Endometrial microvascular endothelial cells (primary cell): ENCODE measurements around the gene ERICH2. TPM values are rescaled to one million over a fixed set of nuclear protein-coding genes. Genes with fewer than 3 reads are reported as not detected.
"Not testable (repeated sequence)": the region's sequence is repeated elsewhere in the genome, so short reads cannot be mapped to it uniquely, and the experiment has no call there.

Experiments
- in situ Hi-C: cut with HindIII; loops from 2 replicates; pipeline ENCODE4 v1.10.0; 2017; ENCODE audit warnings: low sequenced_read_pairs, low pct_unique_long_range_greater_than_20kb; ENCODE audit errors: inconsistent ontology term
- total RNA-seq: library from RNA; depleted of rRNA; stranded (reverse); fragments of >200 nt; gene quantifications from one replicate; pipeline ENCODE4 v1.2.3, GENCODE V29; 2015; ENCODE audit errors: inconsistent ontology term

Gene ERICH2, protein sequence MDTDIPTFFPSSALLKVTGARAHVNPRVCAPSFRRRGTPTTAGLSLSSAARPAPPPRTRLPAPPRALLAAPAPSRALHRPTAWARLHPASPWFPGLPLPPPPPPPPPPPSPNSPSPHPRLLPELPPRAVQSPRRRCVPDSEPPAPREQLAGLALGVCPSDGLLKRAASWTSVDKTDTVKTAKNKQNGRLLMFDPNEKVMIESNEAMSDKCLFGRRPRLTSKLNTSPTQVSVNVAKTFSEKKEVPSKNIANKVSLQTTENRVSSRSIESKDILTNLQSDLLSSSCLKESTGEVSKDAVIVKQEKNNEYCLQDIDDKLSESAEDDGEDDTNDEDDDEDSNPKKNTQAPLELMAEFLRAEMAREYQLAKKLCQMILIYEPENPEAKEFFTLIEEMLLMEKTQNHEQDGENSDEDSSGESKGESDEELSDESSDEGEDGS
- not detected for total RNA-seq

DNA sequence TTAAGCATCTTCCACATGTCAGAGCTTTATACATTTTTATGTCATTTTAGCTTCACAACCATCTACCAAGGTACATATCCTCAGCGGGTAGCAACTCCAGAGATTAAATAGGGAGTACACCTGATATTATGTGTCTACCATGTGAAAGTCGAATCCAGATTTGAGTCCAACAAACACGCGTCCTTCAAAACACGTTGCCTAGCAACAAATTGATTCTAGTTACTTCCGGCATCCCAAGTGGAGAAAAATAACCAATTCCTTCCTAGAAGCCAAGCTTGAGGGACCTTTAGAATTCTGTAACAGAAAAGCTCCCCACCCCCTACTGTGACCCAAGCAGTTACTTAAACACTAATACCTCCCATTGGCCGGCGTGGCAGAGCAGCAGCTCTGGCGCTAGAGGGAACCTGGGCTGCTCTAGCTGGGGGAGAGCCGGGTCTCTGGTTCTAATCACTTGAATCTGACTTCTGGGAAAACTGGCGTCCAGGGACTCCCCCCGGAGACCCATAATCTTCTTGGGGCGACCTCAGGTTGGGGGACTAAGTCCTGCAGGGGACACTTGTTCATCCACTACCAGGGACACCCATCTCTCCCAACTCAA is at the start of gene ERICH2:
Gene ERICH2, plus strand, starts transcription at position 371 of the 598 bp plus-strand sequence. CDS start 304 bp downstream, outside the sequence.
- in situ Hi-C loops = no loop called here

DNA sequence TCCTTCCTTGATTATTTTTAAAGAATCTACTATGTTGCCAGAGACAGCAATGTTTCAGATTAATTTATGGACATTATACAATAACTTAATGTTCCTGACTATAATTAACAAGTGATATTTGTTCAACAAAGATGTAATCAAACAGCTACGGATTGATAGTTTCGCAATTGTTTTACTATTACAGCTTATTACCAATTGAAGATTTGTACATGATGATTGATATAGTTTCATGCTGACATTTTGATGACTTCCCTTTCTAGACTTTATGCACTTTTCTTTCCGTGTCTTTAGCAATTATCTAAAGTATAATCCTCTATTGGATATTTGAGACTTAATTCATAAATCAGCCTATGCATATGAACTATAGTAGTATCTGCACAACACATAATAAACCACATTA is 48.5 kb upstream of the ERICH2 start:
- in situ Hi-C loops = no loop called here

DNA sequence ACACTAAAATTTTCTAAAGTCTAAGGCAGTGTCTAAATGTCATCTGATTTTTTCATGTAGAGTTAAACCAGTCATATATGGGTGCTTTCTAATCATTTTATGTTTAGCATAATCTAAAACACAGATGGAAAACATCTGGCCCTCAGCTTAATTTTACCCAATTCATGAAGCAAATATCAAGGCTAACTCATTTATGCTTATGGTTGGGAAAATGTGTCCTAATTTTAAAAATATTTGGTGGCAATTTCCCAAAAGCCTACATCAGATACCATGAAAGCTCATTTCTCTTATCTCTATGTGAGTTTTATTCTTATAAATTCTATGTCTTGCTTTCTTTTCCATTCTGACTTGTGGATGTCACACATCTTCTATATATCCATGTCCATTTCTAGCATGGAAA is 47.9 kb upstream of the ERICH2 start:
- in situ Hi-C loops = no loop called here

DNA sequence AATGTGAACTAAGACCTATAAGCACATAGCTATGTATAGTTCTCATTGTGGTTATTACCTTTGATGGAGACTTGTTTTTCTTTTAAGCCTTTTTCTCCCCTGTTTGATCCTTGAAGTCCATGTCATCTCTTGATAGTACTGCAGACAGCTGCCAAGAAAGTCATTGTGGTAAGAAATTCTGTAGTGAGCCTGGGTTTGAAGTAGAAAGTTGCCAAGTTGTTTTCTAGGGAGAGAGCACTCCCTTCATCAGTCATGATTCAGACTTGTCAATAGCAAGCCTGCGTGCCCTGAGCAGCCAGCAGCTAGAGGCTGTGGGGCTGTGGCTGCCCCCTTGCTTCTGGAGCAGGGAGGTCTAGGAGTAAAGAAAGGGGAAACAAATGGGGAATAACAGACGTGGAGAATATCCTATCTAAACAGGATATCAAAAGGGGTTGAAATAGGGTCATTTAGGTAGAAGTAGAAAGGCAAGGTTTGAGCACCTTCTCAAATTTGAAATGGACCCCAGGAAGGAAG is 46.7 kb upstream of the ERICH2 start:
- in situ Hi-C loops = no loop called here

DNA sequence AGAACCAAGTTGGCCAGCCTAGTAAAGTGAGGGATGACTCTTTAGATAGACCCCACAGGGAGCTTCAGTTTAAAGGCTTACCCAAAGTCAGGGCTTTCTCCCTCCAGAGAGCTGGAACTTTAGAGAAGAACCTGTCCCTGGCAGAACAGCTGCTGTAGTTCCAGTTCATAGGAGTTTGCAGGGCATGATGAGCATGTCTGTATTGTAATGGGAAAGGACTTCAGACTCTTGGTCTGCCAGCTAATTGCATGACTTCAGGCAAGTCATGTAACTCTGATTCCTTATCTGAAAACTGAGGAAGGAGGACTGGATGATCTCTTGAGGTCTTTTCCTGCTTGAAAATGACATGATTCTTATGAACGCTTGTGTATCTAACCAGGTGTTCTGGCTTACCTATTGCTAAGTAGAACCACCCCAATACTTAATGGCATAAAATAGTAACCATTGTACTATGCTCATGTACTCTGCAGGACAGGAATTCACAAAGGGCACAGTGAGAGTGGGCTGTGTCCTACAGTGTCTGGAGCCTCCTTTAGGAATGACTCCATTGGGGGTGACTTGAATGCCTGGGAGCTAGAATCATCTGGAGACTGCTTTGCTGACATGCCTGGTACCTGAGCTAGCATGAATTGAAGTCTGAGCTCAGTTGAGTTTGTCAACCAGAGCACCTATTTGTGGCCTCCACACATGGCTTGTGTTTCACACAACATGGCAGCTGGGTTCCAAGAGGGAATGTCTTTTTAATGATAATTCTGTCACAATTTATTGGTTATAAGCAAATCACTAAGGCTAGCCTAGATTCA is 36.2 kb upstream of the ERICH2 start:
- in situ Hi-C loops = no loop called here

DNA sequence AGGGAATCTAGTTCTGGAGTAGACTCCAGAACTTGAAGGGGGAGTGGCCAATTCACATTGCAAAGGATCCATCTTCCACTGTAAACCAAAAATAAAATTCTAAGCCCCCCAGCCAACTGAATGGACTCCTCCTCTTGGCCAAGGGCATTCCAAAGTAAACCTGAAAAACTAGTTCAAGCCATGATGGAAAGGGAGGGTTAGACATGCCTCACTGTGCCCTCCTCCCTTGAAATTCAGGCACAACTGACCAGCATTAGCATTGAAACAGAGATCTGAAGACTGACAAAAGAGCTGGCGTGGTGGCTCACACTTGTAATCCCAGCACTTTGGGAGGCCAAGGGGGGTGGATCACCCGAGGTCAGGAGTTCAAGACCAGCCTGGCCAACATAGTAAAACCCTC is 35.6 kb upstream of the ERICH2 start:
- in situ Hi-C loops = not testable (repeated sequence)

DNA sequence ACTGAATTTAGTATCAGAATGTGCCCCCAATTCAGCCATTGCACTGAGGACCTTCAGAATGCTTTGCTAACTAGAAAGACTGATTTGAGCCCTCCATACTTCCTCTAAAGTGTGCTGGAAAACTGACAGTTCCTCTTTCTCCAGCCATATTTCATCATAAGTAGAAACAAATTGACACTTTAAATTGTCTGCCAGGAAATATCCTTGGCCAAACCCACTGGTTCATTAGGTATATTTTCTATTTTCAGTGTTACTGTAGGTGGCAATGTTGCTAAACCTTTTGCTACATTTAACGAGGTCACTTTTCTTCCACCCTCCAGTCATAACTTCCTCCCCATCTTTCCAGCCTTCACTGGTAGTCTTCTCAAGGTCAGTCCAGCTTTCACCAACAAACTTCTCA is 33.5 kb upstream of the ERICH2 start:
- in situ Hi-C loops = no loop called here

DNA sequence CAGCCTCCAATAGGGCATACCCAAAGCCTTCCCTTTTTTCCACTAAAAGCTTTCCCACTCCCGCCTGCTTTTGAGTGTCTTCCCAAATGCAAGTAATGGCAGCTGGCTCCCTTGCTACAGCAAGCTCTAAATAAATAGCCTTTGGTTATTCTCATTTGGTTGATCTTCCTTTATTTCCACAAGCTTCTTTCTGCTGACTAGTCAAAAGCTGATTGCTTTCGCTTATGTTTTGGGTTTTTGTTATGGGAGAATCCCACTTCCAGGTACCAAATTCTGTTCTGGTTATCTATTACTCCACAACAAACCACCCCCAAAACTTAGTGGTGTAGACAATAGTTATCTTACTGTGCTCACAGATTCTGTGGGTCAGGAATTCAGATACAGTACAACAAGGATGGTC is 32.8 kb upstream of the ERICH2 start:
- in situ Hi-C loops = no loop called here

DNA sequence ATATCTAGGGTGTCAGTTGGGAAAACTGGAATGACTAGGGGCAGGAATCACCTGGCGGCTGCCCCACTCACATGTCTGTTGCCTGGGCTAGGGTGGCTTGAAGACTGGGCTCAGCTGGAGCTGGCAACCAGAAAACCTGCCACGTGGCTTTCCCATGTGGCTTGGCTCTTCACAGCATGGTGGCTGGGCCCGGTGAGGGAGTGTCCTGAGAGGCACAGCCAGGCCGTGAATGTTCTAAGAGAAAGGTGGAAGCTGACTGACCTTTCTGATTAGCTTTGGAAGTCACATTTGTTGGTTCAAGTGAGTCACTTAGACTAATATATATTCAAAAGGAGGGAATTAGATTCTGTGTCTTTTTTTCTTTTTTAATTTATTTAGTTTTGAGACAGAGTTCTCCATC is 32.4 kb upstream of the ERICH2 start:
- in situ Hi-C loops = no loop called here

DNA sequence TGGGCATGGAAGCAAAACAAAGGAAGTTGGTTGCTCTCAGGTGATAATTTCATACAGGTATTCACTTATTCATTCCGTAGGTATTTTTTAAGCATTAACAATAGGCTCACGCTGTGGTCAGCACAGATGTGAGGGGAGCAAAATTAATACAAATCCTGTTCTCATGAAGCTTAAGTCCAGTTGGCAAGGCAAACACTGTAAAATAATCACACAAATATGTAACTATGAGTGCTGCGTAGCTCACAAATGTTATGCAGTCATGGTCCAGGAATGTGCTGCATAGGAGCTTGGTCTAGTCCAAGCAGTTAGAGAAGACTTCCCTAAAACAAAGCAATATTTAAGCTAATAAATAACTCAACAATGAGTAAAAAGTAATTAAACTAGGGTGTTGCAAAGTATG is 31.1 kb upstream of the ERICH2 start:
- in situ Hi-C loops = no loop called here

DNA sequence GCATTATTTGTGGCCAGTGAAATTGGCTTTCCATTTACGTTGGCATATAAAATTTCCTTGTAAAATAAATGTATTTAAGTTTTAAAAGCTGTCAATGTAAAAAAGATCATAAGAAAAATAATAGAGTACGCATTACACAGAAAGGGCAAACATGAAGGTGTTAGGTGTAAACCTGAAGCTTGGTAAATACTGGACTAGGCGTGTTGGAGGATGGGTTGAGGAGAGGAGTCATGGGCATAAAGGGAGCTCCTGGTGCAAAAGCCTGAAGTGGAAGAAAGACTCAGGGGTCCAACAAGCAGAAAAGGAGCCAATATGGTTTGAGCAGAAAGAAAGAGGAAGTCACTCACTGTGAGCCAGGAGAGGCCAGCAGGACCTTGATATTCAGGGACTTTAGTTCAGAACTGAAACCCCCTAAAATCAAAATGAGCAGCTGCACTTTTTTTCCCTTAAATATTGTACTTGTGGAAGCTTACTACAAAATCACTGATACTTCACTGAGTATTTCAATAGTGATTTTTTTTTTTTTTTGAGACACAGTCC is 30.6 kb upstream of the ERICH2 start:
- in situ Hi-C loops = no loop called here

DNA sequence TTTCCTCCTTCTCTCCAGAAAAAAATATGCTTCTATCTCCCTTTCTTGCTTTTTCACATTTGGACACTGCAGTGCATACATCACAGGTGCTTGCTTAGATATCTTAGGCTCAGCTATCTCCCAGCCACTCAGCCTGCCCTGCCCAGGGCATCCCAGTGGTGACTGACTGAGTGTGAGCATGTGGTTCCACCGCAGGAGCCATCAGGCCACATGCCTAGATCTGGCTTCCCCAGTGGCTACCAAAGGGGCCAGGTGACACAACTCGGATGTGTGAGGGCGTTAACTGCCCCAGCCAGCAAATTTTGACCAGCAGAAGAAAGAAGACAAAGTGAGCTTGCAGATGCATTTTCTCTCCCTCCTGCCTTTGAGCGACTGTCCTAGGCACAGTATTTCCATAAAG is 29.5 kb upstream of the ERICH2 start:
- in situ Hi-C loops = no loop called here

DNA sequence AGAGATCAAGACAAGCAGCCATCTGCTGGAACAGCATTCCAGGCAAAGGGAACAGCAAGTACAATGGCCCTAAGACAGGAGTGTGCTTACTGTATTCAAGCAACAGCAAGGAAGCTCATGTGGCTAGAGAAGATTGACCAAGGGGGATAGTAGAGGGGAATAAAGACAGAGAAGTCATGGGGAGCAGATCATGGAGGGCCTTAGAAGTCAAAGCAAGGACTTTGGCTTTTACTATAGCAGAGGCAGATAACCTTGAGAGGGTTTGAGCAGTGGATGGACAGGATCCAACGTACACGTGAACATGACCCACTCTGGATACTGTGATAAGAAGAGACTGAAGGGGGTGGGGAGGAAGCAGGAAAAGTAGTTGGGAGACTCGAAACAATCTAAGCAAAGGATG is 28.2 kb upstream of the ERICH2 start:
- in situ Hi-C loops = no loop called here

DNA sequence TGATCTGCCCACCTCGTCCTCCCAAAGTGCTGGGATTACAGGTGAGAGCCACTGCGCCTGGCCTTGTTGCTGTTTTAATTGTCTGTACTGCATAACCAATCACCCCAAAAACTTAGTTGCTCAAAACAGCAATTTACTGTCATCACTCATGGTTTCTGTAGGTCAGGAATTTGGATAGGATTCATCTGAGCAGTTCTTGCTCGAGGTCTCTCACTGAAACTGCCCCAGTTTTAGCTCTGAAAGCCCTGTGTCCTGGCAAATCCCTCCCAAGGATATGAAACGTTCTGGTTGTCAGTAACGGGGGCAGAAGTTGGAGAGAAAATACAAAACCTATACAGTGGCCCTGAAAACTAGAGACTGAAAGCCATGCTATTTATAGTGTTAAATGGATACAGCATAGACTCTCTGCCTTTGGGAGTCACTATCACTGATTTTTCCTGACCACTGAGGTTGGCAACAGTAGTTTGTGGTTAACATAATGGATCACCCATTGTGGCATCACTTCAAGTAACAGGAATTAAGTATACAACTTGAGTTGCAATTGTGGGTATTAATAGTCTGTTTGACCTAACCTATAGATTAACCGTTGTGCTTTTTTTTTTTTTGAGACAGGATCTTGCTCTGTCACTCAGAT is 27.2 kb upstream of the ERICH2 start:
- in situ Hi-C loops = no loop called here

DNA sequence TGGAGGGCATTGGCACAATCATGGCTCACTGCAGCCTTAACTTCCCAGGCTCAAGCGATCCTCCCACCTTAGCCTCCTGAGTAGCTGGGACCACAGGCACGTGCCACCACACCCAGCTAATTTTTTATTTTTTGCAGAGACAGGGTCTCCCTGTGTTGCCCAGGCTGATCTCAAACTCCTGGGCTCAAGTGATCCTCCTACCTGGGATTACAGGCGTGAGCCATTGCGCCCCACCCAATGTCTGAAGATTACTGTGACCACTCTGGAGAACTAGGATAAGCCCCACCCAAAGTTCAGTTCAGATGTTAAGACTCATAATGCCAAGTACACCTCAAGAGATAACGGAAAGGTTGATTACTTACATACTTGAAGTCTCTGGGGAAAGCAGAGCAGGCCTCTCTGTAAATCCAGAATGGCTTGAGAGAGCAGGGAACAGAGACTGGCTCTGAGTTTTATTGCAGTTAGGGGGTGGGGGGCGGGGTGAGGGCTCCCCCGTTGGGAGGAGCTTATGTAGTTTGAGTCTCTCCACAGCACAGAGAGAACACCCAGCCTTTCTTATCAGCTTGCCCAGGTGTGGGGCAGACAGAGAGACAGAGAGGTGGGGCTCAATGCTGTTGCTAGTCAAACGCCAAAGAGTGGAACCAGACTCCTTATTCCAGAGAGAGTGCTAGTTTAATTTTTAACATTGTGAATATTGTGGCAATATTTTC is 26.5 kb upstream of the ERICH2 start:
- in situ Hi-C loops = no loop called here

DNA sequence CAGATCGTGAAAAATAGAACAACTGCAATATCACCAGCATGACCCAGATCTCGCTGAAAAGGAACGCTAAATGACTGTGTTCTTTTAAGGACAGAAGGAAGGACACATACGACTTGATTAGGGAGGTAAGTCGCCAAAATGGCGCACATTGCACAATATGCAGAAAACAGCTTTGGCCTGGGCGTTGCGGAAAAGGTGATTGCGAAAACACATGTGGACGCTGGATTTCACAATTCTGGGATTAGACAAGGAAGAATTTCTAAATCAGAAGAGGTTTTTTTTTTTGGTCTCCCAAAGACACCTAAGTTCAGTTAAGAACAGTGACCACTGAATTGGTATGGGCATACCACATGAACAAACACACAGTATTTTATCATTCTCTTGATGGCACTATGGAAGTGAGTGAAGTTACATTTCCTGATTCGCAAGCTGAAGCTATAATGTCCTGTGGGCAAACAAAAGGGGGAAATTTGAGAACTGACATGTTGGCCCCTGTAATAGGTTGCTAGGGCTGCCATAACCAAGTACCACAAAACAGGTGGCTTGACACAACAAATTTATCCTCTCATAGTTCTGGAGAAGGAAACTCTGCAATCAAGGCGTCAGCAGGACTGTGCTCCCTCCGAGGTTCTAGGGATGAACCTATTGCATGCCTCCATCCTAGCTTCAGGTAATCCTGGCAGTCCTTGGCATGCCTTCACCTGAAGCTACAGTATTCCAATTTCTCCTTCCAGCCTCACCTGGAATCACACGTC is 25.8 kb upstream of the ERICH2 start:
- in situ Hi-C loops = no loop called here

DNA sequence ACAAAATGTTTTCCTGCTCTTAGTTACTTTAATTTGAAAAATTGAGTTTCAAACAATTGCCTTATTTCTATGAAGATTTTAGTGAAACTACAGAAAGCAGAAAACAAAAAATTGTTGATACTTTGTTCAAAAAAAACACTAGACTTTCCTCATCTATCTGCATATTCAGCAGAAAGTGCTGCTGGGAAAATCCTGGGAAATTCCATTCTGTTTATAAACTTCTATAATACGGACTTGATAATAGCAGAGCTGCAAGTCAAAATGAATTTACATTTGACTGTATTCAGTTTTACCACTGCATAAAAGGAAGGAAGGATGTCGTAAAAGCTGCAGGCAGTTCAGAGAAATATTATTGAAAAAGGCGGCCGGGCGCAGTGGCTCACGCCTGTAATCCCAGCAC is 24.9 kb upstream of the ERICH2 start:
- in situ Hi-C loops = no loop called here

DNA sequence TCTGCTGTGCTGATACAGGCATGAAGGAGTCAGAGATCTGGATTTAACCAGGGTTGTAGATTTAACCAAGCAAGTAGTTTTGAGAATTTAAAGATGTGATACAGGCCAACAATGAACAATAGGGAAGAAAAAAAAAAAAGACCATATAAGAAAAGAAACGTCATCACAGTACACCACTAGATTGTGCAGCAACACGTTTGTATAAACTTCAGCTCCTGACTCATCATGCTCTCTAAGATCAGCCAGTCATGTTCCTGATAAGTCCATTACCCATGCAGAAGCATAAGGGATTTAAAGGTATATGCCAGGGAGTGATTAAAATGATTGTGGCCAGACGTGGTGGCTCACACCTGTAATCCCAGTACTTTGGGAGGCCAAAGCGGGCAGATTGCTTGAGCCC is 22.3 kb upstream of the ERICH2 start:
- in situ Hi-C loops = no loop called here
